Kidney capillary endothelial cell (primary cell): ENCODE measurements around the gene PIP4P1.
"Not testable (repeated sequence)": the region's sequence is repeated elsewhere in the genome, so short reads cannot be mapped to it uniquely, and the experiment has no call there.

Source experiments
- DNase-seq: peaks from one replicate; pipeline ENCODE4 v3.0.0-alpha.2; 2018; ENCODE audit warnings: low spot score

PIP4P1 gene

DNA sequence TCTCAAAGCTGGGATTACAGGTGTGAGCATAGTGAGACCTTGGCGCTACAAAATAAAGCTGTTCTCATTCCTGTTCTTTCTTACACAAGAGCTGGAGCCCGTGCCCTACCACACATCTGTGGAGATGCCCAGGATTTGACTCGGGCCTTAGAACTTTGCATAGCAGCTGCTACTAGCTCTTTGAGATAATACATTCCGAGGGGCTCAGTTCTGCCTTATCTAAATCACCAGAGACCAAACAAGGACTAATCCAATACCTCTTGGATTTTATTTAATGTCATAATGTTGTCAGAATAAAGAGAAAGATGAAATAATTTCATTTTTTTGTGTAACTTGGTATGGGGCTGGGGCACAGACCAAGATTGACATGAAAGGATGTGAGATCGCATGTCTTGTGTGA lies 15.5 kb upstream of the PIP4P1 start:
- no peak for DNase-seq

DNA sequence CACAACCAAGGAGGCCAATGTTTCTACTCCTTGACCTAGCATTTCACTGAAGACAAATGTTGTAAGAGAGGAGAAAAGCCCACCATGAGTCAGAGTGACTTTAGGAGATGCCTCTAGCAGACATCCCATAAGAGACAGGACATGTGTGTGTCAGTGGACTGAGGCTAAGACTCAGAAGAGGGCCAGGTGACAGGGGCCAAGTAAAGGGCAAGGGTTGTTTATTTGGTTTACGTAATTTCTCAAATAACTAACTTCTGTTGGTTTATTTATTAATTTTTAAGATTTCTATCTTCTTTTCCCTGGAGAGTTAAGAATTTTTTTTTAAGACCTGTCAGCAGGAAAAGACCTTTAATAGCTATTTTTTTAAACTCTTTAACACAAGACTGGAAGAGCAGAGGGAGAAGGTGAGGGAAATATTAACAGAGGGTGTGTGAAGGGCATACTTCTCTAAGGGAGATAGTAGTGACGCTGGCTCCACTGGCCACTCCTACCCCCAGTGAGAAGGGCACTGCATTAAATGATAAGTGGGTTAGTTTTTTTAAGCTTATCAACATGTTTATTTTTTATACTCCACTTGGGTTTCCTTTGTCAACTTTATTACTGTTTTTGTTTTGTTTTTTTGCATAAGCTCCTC lies 11.4 kb upstream of the PIP4P1 start:
- no peak for DNase-seq

DNA sequence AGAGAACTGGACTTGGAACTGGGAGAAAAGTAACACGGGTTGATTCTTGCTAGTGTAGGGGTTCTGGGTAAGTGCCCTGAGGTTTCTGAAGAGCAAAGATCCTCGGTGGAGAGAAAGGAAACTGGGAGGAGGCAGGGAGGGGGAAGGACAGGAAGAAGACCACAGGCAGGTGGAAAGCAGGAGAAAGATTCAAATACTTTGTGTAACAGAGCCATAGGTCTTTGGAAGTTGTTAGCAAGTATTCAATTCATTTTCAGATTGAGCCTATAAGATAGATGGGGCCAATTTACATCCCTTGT lies 9.3 kb upstream of the PIP4P1 start:
- DNase-seq = no peak

DNA sequence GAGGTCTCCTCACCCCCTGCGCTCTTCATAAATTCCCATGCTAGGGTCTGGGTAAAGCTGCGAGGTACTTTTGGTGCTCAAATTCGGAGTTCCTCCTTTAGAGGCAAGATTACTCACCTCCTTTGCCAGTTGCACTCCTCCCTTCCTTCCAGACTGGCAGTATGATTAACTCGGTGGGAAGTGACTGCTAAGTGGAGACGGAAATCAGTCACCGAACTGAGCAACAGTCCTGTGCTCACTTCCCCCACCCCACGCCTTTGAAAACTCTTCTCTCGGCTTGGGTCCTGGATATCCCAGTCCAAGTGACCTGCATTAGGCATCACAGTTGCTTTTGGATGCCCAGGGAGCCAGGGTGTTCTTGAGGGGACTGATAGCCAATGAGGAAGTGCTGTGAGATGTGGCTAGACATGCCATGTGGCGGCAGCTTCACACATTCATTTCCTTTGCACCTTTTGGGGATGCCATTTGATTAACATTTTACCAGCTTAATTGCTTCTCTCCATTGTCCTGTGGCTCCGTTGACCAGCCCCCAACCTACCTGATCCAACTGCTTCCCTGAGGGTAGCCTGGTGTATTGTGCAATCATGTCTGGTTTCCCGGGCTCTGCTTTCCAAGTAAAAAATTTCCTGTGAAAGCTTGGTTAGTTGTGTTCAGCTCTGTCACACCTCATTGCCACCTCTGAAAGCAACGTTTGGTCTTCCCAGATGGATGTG lies 8.8 kb upstream of the PIP4P1 start:
- peak; percentile 96 for DNase-seq

DNA sequence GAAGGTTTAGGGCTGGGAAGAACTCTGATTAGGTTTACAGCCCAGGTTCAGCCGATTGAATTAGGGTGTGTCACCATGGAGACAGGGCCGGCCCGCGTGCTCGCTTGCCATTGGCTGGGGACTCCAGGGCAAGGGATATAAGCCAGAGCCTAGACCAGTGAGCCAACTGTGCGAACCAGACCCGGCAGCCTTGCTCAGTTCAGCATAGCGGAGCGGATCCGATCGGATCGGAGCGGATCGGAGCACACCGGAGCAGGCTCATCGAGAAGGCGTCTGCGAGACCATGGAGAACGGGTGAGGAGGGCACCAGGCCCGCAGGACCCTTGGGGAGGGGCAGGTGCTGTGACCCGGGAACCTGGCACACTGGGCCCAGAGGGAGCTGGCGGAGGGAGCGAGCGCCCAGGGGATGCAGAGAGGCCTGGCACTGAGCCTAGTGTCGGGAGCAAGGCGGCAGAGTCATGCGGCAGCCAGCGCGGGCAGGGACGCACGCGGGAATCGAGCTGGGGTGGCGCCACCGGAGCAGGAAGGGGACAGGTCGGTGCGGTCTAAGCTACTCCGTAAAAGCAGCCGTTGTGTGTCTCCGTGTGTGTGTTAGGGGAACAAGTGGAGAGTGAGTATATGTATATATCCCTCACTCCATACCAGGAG lies 8.1 kb upstream of the PIP4P1 start, which contains the start of gene PNP:
Gene PNP (plus strand): TSS at position 165 of the 648 bp plus-strand sequence. CDS start 119 bp downstream, at position 284.
- peak; percentile 81 for DNase-seq

DNA sequence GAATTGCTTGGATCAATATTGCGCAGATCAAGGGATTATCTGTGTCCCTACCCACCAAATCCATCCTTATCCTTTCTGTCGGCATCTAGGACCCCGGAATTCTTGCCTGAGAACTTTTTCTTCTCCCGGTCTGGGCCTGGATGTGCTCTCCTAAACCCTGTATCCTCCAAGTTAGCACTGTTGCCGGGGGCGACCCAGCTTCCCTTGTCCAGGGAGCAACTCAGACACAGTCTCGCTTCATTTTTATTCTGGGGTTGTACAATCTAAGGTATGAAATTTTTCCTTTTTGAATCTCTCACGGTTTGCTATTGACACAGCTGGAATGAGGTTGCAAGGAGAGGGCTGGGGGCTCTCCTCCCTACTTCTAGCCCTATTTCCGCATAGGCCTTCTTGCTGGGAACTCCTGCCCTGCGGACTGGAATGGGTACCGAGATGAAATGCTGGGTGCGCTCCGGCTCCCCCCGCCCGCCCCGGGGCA lies 7.6 kb upstream of the PIP4P1 start:
- DNase-seq = no peak

DNA sequence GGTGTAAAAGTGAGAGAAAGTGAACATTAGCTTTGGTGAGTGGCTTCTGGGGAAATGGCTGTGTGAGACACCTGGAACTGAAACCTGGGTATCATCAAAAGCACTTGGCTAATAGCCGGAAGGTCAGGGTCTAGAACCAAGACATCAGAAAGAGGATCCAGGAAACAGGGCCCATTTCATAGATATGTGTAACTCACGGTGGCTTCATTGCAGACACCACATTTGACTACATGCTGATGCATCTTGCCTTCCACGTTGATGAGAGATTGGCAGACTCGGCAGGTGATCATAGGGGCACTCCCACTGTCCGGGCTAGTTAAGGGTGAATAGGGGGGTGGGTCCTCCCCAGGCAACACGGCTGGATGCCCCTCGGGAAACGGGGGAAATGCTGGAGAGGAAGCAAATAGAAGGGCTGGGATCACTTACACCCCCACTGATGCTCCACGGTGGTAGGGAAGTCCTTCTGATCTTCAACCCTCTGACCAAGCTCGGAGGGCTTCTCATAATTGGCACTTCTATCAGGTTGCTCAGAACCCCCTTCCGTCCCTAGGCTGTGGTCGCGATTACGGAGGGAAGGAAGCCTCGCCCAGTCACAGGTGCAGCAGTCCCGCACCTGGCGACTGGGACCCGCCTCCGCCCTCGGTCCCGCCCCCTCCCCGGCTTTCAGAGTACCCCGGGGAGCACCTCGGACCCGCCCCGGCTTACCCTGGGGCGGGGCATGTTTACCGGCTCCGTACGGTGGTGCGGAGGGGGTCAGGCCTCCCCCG lies 593 bp downstream of the PIP4P1 start:
- DNase-seq = no peak

DNA sequence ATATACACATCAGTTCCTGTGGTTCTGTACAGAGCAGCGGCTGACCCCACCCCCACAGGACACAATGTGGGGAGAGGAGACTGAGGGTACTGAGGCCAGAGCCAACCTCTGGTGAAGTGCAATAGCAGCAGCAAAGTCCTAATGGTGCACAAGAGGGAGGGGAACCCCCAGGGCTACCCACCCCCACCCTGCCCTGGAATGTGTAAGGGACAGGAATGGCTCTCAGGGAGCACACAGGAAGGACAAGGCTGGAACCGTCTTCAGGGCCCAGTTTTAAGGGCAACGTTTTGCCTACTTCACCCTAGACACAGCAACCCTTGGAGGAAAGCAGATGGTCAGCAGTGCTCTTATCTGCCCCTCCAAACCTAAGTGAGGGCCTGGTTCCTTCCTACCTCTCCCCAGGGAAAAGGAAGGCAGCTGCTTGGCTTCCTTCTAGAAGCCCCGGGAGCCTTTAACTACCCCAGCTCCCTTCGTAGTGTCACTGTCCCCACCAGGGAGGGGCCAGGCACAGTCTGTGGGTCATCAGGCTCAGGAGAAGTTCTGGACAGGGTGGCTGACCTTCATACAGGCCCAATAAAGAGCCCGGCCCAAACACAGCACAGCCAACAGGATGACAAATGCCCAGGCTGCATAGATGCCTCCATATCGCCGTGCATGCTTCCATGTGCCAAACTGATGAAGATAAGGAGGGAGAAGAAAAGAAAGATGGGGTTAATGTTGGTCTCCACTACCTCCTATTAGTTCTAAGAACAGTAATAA lies 3.0 kb downstream of the PIP4P1 start:
- no peak for DNase-seq

DNA sequence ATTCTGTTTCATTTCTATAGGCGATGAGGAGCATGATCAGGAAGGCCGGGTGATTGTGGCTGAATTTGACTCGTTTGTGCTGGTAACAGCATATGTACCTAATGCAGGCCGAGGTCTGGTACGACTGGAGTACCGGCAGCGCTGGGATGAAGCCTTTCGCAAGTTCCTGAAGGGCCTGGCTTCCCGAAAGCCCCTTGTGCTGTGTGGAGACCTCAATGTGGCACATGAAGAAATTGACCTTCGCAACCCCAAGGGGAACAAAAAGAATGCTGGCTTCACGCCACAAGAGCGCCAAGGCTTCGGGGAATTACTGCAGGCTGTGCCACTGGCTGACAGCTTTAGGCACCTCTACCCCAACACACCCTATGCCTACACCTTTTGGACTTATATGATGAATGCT lies 4.3 kb downstream of the PIP4P1 start:
- no peak for DNase-seq

DNA sequence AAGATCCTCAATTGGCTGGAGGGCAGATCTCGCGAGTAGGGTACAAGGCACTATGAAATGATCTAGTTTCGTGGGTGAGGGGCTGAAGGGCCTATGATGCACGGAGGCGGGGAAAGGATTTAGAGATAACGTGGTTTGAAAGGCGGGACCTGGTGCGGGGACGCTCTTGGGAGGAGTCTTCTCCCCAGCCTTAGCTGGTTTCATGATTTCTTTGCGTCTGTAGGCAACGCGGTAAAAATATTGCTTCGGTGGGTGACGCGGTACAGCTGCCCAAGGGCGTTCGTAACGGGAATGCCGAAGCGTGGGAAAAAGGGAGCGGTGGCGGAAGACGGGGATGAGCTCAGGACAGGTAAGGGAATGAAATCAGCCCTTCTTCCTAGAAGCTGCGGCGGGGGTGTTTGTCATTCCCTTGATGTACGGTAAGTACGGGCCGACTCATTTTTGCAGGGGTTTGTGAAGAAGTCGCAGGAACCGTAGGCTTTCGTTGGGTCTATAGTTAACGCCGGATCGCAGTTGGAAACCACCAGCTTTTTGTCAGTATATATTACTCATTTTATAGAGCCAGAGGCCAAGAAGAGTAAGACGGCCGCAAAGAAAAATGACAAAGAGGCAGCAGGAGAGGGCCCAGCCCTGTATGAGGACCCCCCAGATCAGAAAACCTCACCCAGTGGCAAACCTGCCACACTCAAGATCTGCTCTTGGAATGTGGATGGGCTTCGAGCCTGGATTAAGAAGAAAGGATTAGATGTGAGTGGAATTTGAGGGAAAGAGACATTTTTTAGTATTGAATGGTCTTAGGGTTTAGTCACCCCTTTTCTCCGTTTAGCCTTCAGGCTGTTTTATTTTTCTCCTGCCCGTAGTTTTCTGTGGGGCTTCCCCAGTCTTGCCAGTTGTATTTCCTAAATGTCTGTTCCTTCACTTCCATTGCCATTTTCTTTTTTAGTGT lies 5.6 kb downstream of the PIP4P1 start:
- DNase-seq = peak; percentile 77

DNA sequence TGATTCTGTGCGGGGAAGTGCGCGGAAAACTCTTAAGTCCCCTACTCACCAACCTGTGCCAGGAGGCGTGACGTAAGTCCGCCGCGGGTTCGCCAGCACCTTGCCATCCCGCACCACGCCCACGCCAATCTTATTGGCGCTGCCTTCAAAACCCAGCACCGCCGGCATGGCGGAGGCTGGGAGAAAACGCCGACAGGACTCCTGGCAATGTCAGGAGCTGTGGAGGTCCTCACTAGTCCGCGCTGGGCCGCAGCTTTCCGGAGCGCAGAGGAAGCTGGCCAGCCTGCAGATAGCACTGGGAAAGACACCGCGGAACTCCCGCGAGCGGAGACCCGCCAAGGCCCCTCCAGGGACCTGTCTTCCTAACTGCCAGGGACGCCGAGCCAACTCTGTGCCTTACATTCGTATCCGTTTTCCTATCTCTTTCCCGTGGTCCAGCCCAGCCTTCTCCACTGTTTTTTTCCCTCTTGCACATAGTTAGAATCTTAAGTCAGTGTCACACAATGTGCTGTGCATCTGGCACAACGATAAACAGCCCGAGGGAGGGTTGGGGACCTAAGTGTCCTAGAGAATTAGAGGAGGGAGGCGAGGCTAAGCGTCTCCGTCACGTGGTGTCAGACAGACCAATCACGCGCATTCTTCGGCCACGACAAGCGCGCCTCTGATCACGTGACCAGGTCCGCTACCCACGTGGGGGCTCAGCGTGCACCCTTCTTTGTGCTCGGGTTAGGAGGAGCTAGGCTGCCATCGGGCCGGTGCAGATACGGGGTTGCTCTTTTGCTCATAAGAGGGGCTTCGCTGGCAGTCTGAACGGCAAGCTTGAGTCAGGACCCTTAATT lies 6.5 kb downstream of the PIP4P1 start, which contains the start of the genes APEX1 and OSGEP:
Gene APEX1 (plus strand): TSS at position 711 of the 839 bp plus-strand sequence. CDS start 420 bp downstream, outside the sequence.
Gene OSGEP (minus strand): TSS at position 297 of the 839 bp plus-strand sequence. CDS start 129 bp downstream, at position 168.
- DNase-seq = peak; percentile 98

DNA sequence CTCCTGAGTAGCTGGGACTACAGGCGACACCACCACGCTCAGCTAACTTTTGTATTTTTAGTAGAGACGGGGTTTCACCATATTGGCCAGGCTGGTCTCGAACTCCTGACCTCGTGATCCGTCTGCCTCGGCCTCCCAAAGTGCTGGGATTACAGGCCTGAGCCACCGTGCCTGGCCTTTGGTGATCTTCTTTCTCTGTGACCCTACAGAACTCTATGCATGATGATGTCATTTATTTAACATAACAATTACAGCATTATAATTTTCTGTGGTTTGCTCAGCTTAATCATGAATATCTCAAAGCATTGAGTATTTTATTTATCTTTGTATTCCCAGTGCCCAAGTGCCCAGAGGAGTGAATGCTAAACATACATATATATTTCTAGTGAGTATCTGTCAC lies 8.4 kb downstream of the PIP4P1 start:
- not testable (repeated sequence) for DNase-seq

DNA sequence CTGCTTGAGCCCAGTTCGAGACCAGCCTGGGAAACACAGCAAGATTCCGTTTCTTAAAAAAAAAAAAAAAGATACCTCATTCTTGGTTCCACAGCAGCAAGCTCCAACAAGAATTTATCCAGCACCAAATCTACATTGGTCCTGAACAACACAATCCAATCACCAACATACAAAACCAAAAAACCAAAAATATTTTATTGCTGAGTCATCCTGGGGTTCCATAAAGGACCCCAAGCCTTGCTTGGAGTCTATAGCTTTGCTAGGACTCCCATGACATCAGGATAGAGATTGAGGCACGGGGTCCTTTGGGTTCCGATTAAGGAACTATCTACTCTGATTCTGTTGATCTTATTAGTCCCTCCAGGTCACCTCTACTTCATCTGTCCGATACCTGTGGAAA lies 14.3 kb downstream of the PIP4P1 start:
- no peak for DNase-seq

DNA sequence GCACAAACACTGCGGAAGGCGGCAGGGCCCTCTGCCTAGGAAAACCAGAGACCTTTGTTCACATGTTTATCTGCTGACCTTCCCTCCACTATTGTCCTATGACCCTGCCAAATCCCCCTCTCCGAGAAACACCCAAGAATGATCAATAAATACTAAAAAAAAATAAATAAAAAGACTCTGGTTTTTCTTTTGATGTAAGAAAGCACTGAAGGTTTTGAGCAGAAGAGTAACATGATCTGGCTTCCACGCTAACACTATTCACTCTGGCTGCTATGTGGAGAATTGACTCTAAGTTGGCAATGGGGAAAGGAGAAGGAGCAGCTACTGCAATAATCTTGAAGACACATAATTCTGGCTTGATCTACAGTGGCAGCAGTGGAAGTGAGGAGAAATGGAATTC lies 17.6 kb downstream of the PIP4P1 start:
- not testable (repeated sequence) for DNase-seq

DNA sequence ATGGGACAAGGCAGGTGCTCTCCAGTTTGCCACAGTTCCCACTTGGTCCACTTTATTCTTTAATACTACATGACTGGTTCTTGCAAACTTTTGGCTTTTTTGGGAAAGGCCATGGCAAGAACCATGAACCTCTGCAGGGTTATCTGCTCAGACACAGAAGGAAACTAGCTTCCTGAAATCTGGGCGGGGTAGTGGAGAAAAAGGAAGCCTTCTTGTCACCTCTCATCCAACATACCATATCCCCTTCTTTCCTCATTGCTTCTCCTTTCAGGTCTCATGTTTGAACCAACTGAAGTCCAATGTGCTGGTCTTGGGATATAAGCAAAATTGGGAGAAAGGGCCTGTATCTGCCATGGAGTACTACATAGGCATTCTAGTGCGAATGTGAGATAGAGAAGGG lies 19.8 kb downstream of the PIP4P1 start:
- DNase-seq = no peak

DNA sequence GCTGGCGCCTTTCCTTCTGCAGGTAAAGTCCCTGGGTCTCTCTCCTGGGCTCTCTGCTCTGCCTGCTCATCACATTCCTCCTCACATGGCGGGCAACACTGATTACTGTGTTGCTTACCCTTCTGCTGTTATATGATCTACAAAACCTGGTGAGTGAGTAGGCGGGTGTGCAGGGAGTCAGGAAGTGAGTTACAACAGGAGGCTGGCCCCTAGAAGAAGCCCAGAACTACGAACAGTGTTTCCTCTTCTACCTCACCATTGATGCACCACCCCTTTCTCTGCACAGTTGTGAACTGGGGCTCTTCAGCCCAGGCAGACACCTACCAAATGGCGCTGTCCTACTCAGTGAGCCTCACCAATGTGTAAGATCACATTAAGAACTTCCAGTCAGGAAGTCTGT lies 20.4 kb downstream of the PIP4P1 start:
- no peak for DNase-seq

DNA sequence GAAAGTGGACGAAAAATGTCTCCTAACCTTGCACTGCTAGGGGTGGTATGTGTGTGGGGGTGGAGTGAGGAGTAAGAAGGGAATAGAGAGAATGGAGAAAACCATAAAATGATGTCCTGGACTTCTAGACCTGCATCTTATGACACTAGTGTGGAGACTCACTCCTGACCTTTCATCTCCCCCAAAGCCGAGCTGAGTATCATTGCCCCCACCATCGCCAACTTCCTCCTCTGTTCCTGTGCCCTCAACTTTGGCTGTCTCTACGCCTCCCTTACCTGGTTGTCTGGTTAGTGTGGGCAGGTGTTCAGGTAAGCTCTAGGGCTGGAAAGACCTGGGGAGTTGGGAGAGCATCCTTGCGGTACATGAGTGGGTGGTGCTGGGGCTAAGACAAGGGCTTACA lies 20.8 kb downstream of the PIP4P1 start:
- DNase-seq = no peak

DNA sequence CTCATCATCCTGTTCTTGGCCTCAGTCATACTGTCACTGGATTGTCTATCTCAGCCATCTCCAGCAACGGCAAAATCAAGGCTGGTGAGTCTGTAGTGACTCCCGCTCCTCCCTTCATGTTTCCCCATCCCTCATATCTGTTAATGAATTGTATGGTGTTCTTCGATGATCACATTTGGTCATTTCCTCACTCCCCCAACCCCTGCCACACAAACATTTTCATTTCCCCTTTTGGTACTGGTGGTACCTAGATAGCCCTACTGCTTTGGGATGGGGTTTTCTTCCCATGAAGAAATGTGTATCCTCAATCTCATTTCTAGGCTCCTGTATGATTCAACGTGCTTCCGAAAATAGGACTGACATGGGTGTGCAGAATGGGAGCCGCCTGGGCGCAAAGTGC lies 22.6 kb downstream of the PIP4P1 start:
- no peak for DNase-seq

DNA sequence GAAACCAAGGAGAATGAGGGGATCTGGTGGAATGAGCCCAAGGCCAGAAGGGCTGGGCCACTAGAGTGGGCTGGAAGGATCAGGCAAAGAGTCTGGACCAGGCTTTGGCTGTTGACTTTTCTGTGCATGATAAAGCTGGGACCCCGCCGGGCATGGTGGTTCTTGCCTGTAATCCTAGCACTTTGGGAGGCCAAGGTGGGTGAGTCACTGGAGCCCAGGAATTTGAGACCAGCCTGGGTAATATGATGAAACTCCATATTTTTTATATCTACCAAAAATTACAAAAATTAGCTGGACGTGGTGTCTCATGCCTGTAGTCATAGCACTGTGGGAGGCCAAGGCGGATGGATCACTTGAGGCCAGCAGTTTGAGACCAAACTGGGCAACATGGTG lies 24.9 kb downstream of the PIP4P1 start:
- no peak for DNase-seq
